GM18909 (cell line): ENCODE measurements around the gene ERC1.
"Not testable (repeated sequence)": the region's sequence is repeated elsewhere in the genome, so short reads cannot be mapped to it uniquely, and the experiment has no call there.

Source experiments
- ATAC-seq: cut with Tn5 transposase; IDR thresholded peaks from one replicate; pipeline ENCODE4 v1.9.1; 2021; ENCODE audit warnings: mild to moderate bottlenecking; ENCODE audit not compliant: unreplicated experiment, poor library complexity

ERC1 gene

DNA sequence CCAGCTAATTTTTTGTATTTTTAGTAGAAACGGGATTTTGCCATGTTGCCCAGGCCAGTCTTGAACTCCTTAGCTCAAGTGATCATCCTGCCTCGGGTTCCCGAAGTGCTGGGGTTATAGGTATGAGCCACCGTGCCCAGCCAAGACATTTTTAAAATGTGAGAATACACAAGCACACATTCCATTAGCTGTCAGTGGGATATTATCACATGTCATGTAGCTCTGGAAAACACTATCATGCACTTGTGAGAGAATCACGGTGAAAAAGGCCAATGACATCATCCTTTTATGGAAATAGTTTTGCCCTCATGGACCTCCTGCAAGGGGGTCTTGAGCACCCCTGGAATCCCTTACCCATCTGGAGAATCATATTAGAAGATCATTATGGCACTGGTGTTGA is 28.3 kb downstream of the ERC1 start:
- no peak for ATAC-seq

GRCh38 chr12:1020389-1020788 is 29.4 kb downstream of the ERC1 start:
- ATAC-seq = no peak

GRCh38 chr12:1022032-1022970 is 31.3 kb downstream of the ERC1 start:
- no peak for ATAC-seq

DNA sequence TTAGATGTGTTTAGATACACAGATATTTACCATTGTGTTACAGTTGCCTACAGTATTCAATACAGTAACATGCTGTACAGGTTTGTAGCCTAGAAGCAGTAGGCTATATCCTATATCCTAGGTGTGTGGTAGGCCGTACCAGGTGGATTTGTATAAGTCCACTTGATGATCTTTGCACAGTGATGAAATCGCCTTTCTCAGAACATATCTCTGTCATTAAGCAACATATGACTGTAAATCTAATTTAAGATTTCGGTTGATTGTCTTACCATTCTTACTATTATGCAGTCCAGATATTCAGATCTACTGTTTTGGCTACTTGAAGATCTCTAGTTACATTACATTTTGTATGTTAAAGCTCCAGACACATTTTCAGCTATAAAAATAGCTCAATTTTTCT is 39.8 kb downstream of the ERC1 start:
- no peak for ATAC-seq

DNA sequence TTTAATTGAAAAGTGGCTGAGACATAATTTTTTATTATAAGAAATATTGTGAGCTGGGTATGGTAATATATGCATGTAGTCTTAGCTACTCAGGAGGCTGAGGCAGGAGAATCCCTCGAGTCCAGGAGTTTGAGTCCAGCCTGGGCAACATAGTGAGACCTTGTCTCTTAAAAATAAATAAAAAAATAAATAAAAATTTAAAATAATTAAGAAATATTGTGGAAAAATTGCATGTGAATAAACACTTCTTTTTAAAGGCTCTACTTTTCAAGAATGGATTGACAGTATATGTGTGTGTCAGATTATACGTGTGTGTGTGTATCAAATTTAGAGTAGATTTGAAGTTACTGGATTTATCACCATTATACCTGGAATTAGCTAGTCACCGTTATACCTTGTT is 43.2 kb downstream of the ERC1 start:
- no peak for ATAC-seq

- no peak for ATAC-seq
These were observed 43.9 kb downstream of the ERC1 start for GRCh38 chr12:1034751-1035457.

DNA sequence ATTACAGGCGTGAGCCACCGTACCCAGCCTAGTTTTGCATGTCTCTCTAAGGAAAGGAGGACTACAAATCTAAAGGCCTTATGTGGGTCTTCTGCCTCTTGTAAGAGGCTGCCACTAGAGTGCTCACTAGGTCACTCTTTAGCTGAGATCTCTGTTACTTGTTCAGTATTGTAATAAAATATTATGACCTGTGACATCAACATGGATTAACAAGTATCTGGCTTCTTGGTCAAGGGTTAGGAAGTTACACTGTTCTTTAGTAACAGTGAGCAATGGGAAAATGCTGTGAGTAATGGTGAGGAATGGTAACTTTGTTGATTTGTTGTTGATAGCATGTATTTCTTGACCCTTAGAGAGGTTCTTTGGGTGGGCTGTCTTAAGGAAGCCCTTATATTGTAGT is 50.5 kb downstream of the ERC1 start:
- no peak for ATAC-seq

DNA sequence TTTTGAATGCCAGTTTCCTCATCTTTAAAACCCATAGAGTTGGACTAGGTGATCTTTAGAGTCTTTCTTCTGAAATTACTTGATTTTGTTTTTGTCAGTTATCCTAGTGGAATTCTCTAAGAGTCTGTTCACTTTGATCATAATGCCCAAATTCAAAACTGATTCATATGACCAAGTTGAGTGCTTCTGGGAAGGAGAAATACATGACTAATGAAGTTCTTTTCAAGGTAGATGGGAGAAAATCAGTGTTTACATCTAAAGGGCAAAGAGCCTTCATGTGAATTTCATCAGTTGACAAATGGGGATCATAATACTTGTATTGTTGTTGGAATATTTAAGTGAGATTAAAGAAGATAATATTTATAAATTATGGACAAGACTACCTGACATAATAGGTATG is 53.2 kb downstream of the ERC1 start:
- ATAC-seq = no peak

GRCh38 chr12:1044696-1045095 is 53.7 kb downstream of the ERC1 start:
- no peak for ATAC-seq

- ATAC-seq = no peak
These were observed 55.7 kb downstream of the ERC1 start for GRCh38 chr12:1046727-1047126.

DNA sequence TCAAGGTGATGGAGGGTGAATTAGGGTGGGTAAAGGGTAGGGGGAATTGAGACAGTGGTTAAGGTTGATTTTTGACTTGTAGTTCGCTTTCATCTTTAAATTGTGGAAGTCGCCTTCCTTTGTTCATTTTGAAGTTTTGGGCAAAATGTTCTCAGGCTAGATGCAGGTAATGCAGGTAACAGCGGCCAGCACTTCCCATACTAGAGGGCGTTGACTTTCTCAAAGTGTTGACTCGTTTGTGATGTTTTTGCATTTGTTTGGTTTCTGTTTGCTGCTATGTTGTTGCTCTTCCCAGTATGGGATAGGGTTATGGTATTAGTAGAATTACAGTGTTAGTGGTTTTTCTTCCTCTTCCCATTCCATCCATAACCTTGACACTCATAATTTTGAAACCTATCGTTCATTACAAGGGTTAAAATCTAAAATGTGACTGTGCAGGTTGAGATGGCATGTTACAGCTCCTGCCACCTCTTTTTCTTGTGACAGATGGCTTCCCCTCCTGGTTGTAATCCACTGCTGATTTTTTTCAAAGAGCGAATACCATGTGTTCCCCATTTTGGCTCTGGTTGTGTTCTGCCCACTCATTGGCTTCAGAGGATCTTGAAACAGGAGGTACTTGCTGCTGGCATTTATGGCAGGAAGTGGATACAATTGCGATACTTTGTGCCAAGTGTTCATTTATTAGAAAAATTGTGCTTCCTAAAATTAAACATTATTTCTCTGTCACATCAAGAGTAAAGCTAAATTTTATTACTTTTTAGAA is 57.1 kb downstream of the ERC1 start:
- no peak for ATAC-seq

GRCh38 chr12:1050059-1050707 is 59.2 kb downstream of the ERC1 start:
- no peak for ATAC-seq

DNA sequence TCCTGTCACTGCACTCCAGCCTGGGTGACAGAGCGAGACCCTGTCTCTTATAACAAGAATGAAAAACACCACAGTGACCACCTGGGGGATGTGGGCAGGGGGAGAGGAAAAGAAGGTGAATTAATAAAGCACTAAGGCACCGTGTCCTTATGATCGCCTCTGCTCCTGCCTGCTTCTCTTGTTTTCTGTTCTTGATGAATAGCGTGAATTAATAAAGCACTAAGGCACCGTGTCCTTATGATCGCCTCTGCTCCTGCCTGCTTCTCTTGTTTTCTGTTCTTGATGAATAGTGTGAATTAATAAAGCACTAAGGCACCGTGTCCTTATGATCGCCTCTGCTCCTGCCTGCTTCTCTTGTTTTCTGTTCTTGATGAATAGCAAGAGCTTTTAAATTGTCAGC is 60.6 kb downstream of the ERC1 start:
- ATAC-seq = not testable (repeated sequence)

DNA sequence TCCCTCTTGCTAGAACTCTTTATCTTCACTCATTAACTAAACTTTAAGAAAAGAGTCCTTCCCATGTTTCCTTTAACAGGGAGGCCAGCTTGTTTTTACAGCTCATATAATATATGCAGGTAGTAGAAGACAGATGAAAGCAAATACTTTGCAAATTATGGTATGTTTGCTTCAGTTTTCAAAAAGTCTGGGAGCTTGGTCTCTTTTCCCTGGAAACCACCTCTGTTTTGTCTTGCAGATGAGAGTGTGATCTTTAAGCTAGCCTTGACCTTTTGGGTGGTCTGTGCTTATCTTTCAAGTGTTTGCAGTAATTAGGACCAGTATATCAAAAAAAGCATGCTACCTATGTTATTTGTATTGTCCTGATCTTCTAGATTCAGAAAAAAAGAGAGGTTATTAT is 62.7 kb downstream of the ERC1 start:
- ATAC-seq = no peak

DNA sequence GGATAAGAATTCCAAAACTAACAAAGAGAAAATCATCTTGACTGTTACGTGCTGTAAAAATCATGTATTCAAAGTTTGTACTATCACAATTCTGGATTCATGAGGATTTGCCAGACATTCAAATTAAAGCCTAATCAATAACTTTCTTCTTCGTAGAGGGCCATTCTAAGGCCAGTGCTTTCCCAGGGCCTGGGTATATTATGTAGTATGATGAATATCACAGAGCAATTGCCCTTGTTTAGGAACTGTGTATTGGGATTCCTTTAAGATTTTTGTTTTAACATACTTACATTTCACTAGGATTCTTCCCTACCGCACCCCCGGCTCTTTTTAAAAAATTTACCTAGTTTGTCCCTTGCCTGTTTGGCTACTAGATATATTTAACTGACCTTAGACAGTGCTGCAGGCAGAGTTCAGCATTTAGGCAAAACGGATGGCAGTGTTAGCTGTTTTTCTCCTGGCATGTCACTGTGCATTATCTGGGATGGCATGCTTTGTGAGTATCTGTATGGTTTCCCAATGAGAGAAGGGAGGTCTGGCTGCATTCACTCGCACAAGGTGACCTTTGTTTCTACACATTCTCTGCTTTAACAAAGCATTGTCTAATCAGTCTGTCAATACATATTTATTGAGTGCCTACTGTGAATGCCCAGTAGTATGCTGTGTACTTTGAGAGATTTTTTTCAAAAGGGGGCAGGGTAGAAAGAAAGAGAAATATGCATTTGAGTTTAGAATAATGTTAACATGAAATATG is 63.3 kb downstream of the ERC1 start:
- no peak for ATAC-seq

- ATAC-seq = no peak
These were observed 65.4 kb downstream of the ERC1 start for GRCh38 chr12:1056390-1056789.

DNA sequence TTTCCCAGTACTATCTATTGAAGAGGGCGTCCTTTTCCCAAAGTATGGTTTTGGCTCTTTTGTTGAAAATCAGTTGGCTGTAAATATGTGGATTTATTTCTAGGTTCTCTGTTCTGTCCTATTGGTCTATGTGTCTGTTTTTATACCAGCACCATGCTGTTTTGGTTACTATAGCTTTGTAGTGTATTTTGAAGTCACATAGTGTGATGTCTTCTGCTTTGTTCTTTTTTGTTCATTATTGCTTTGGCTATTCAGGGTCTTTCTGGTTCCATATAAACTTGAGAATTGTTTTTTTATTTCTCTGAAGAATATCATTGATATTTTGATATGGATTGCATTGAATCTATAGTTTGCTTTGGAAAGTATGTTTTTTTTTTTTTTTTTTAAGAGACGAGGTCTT is 67.4 kb downstream of the ERC1 start:
- ATAC-seq = no peak

DNA sequence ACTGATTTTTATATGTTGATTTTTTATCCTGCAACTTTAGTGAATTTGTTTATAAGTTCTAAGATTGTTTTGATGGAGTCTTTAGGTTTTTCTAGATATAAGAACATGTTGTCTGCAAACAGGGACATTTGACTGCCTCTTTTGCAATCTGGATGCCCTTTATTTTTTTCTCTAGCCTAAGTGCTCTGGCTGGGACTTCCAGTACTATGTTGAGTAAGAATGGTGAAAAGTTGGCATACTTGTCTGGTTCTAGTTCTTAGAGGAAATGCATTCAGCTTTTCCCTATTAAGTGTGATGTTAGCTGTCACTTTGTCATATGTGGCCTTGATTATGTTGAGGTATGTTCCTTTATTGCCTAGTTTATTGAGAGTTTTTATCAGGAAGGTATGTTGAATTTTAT is 68.1 kb downstream of the ERC1 start:
- ATAC-seq = no peak

DNA sequence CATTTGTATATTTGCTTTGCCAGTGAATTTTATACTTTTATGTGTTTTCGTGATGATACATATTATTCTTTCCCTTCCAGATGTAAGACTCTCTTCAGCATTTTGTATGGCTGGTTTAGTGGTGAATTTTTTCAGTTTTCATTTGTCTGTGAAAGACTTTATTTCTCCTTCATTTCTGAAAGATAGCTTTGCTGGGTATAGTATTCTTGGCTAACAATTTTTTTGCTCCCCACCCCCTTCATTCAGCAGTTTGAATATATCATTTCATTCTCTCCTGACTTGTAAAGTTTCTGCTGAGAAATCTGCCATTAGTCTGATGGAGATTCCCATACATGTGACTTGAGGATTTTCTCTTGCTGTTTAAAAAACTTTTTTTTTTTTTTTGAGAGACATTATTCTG is 72.8 kb downstream of the ERC1 start:
- no peak for ATAC-seq

GRCh38 chr12:1064317-1064716 is 73.3 kb downstream of the ERC1 start:
- no peak for ATAC-seq
